ENCODE measurements around the gene TUG1.
A peak's percentile ranks its signal among the peaks of the same experiment; 100 is the strongest.

TUG1 gene
- total RNA-seq, result 139 reads per million, percentile 88 among the genes with 10 or more reads in this experiment

DNA sequence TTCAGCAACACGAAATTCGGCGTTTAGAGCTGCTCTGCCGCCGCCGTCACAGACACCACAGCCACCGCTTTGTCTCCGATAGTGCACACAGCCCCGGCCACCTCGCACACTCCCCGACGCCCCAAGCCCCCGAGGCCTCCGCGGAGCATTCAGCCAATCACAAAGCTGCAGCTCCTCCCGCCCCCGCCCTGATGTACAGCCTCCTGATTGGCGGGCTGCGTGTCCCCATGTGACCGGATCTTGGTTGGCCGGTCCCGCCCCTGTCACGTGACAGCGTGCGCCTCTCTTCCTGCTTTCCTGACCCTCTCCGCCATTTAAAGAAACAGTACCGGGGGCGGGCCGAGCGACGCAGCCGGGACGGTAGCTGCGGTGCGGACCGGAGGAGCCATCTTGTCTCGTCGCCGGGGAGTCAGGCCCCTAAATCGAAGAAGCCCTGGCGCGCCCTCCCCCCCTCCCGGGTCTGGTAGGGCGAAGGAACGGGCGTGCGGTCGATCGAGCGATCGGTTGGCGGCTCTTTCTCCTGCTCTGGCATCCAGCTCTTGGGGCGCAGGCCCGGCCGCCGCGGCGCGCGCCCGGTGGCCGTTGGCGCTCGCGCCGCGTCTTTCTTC is at the start of gene TUG1:
Gene TUG1 (plus strand): TSS at position 342 of the 608 bp plus-strand sequence.
- DNase-seq, result peak; percentile 96

DNA sequence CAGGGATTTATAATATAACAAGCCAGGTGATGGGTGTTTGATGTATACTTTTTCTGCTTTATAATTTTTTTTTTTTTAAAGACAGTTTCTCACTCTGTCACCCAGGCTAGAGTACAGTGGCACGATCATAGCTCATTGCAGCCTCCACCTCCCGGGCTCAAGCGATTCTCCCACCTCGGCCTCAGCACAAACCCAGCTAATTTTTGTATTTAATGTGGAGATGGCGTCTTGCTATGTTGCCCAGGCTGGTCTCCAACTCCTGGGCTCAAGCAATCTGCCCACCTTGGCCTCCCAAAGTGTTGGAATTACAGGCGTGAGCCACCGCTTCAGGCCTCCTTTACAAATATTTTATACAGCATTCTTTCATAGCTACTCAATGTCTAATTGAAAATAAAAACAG is 49.1 kb upstream of the TUG1 start:
- DNase-seq, result no peak

DNA sequence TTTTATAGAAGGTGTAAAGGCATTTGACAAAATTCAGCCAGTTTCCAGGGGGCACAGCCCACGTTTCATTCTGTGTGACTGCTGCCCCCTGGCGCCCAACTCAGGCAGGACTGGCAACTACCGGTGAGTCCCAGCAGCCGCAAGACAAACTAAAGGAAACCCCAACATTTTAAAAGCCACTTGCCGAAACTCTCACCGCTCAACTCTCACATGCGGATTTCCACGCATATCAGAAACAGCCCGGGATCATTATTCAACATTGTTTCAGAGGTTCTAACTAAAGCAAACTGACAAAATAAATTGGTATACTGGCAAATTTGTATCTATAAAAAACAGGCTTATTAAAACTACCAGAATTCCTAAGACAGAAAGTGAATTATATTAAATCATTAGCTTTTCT is 48.7 kb upstream of the TUG1 start:
- peak; percentile 80 for DNase-seq

DNA sequence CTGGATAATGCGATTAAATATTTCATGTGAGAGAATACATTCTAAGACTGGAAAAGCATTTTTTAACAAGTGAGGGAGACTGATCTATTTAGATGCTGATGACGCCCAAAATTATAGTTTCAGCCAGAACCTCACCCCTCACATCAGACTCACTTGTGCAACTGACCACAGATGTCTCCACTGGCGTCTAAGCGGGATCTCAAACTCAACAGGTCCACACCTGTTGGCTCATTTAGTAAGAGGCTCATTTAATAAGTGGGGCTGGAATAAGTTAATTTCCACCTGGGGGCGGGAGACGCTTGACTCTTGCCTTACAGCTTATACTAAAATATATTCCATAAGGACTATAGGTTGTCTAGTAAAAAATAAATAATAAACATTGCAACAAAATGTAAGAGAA is 48.0 kb upstream of the TUG1 start:
- no peak for DNase-seq

DNA sequence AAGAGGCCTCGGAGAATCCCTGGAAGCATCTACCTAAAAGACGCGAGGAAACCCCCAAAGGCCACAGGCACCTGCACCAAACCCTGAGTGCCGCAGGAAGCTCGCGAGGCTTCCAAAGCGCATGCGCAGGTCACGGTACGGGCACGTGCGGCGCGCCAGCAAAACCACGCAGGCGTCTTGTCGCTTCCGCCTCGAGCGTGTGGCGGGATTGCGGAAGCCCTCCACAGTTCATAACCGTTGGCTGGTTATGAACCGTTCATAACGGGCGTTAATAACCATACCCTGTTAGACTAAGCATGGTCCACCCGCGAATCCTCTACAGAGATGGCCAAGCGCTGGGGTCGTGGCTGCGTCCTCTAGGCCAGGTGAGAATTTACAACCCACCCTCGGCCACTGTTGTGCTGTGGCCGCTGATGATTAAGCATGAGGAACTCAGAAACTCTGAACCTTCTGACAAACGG is 46.9 kb upstream of the TUG1 start:
- DNase-seq, result peak; percentile 61

DNA sequence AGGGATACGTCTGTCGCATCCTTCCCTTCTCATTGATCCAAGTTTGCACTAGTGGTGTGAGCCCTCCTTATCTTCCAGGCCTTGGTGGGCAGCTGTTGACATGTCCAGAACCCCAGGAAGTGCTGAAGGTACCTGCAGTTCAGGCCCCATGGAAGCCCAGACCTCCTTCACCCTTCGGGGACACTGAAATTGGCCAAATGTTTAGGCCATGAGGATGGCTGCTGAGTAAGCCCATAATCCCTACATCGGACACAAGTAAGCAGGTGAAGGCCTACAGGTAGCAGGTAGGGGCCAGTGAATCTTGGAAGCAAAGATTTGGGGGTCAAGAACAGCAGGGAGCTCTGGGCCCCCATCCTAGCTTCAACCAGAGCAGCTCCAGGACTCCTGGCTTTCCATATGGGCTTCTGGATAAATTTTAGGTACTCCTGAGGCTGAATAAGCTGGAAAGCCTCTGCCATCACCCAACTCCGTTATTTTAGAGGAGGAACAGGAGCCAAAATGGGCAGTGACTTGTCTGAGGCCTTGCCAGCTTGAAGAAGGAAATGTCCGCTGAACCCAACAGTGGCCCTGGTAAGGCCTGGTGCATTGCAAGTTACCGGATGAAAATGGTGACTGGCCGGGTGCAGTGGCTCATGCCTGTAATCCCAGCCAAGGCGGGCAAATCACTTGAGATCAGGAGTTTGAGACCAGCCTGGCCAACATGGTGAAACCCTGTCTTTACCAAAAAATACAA is 45.7 kb upstream of the TUG1 start:
- no peak for DNase-seq

DNA sequence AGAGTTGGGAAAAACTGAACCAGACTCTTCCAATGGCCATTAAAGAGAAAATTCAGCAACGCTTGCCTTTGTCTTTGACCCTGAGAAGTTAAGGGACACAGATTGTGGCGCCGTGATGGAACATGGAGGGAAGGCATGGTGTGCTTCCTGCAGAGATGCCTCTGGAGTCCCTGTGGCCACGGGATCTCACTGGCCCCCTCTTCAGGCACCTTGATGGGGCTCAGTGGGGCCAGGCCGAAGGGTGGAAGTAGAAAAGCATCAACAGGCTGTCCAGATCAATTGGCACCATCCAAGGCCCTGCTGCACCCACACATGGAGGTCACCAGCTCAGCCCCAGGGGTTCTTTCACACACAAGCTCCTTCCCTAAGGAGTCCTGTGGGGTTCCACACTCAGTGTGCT is 43.4 kb upstream of the TUG1 start:
- DNase-seq, result no peak

DNA sequence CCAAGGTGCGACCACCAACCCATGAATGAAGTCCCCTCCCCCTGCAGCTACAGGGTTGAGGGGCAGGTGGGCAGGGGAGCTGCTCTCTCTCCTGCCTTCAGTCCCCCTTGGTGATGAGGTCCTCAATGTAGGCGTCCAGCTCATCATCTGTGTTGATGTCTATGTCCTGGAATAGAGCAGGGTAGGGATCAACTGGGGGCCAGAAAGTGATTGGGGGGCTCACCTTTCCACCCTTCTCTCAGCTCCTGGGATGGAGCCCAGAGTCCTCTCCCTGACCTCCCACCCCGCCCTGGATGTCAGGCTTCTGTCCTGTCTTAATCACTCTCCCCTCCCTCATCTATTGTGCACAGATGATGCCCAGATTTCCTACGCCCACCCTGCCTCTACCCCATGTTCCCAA is 42.4 kb upstream of the TUG1 start:
- no peak for DNase-seq

DNA sequence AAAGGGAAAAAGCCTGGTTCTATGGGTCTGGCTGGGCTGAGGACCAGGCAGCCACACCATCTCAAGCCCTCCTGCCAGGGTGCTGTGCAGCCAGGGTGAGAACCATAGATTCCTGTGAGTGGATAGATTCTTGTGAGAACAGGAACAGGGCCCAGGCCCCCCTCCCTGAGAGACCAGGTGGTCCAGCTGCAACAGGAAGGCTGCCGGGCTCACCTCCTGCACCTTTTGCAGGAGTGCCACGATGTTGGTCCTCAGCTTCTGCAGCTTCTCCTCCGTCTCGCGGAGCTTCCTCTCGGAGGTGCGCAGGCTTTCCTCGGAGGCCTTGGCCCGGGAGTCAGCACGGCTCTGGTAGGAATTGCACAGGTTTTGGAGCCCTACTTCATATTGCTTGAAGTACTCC is 41.3 kb upstream of the TUG1 start:
- no peak for DNase-seq

DNA sequence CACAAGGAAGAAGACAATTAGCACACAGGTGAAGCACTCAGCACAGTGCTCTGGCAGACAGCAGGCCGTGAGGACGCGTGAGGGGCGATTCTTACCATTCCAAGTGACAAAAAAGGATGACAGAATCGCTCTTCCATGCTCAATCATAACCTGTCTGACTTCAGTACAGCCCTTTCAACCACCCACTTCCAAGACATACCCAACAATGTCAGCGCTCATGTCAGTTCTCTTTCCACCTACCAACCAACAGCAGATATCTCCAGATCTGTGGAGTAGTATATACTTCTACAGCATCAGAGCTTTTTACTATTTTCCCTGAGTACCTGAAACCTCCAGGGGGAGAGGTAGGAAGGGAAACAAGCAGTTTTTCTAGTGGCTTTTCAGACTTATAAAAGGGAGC is 40.7 kb upstream of the TUG1 start:
- no peak for DNase-seq

DNA sequence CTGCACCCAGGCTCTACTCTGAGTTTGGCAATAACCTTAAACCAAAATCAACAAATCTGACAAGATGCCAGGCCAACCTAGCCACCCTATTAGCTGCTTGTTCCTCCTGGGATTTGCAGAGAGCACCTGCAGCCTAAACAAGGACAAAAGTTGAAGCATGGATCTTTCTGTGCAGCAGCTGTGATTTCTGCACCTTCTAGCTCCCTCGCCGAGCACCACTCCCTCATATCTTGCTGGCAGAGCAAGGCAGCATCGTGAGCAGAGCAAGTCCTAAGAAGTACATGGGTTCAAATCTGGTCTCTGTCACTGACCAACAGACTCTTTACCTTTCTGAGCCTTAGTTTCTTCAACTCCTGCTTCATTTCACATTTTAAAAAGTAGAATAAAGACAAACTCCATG is 38.8 kb upstream of the TUG1 start:
- no peak for DNase-seq

DNA sequence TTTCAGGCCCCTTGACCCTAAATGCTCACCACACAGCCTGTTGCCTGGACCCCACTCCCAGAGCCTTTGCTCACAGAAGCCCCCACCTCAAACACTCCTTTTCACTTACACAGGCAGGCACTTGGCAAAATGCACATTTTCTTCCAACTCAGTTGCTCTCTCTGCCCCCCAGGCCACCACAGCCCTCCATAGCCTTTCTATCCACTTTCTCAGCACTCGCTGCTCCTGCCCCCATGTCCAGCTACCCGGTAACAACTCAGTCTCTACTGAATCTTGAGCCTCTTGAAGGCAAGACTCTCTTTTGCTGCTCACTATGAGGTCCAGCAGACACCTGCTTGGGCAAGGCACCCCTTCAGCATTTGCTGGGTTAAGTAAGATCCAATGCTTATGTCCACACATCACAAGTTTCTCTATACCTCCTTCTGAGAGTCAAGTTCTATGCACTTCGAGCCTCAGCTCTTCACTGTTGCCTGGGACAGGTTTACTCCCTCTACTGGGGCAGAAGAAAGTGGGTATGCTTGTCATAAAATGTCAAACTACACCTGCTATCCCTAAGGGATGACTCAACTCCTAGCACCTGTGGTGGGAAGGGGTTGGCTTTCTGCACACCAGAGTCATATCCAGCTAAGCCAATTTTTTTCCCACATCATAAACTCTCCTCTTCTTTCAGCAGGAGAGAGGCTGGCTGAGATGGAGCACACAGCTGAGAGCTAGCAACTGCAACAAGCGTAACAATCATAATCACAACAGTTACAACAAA is 37.3 kb upstream of the TUG1 start:
- no peak for DNase-seq

DNA sequence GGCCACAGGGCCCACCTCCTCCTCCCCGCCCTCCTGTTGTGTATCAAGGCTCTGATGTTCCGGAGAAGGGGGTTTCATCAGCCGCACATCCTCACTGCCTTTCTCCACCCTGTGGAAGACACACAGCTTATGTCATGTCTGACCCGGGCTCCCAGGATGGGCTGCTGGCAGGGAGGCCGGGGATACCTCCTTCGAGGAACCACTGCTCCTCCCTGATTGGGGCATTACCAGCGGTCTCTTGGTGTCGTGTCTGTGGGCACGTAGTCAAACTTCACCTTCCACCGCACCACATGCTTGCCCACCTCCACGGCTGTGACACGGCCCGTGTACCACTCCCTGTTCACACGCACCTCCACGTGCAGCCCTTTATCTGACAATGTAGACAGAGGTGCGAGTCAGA is 36.4 kb upstream of the TUG1 start:
- no peak for DNase-seq

DNA sequence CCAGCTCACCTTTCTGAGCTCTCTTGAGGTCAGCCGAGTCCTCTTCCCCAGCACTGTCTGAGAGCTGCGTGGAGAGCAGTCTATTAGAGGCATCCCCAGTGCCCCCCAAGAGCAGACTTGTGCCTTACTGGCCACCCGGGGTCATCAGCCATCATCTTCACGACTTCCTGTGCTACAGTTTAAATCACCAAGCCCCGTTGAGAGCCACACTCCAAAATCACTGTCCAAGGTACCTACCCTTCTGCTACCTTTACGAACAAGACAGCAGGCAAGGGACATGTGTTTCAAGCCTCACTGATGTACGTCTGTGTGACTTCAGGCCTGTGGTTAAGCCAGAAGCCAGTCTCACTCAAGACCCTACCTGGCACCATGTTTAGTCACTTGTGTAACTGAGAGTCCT is 35.6 kb upstream of the TUG1 start:
- DNase-seq, result no peak

DNA sequence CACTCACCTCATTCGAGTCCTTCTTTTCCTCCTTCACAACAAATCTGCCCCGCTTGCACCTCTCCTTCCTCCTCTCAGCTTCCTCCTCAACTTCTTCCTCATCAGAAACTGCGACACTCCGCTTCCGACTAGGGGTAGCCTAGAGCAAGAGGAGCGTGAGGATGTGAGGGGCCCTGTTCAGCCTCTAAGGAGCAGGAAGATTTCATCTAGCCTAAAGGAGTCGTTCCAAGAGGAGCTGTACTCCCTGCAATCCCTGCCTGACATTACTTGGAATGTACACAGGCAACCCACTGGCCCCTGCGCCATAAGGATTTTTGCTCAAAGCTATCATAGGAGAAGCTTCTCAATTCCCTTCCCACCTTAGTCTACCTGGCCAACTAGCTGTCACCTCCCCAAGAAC is 35.0 kb upstream of the TUG1 start:
- DNase-seq, result no peak

DNA sequence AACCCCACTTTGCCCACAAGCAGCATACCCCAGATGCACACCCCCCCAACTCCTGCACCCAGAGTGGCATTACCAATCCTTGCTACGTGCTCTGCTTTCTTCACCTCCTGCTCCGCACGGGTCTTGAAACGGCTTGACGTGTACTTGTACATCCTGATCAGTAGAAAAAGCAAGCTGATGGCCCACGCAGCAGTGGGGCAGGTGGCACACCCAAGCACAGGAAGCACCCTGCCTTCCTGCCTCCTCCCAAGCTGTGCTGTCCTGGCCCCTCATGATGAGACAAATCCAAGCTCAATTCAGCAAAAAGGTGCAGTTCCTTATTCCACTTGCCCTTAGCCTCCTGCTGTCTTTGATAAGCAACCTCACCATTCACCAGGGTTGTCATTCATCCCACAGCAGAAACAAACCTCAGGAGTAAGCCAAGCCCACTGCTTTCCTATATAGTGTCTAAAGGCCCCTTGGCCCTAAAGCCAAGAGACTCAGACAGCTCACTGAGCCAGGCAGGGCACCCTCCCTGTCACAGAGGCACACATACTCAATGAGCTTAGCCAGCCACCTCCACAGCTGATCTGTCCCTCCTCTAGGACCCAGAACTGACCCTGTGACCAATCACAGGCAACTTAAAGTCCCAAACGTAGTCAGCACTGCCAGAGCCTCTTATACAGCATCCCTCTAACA is 28.2 kb upstream of the TUG1 start:
- DNase-seq, result peak; percentile 20

DNA sequence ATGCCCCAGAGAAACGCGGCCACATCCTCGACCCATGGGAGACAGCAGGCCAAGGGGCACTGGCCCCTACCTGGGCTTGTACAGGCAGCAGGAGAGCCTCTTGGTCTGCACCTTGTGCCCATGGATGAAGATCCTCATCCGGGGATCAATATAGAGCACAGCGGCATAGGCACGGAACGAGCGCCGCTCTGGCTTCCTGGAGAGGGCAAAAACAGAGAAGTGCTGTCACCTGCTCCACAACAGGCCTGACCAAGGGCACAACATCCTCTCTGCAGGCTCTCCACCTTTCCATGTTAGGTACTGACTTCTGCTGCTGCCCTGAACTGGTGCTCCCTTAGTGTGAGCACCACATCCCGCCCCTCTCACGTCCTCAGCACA is 27.7 kb upstream of the TUG1 start:
- no peak for DNase-seq

DNA sequence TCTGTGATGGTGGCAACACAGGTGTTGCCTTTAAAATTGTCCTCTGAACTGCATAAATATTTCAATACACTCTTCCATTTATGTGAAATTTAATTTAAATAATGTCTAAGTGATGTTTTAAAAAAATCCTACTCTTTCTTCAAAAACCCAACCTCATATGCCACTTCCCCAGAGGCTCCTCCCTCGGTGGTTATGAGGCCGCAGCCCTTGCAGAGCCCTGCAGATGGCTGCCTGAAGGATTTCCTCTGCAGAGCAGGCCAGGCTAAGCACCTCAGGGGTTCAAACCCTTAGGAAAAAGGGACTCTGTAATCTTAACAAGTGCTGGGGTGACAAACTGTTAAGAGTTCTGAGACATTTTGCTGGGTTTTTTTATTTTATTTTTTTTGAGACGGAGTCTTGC is 25.7 kb upstream of the TUG1 start:
- peak; percentile 51 for DNase-seq

DNA sequence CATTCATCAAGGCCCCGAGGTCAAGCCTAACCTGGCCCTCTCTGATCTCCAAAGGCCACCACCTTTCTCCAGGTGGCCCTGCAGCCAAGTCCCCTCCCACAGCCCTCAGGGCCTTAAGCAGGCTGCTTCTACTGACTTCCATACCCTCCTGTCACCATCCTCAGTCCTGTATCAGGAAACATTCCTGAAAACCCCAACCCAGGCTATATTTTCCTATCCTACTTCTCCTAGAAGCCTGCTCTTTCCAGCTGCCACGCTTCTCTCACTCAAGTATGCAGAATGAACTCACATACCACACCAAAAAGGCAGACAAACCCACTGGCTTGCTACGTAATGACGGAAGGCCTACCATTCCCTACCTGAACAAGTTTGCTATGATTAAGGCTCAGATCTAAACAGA is 24.1 kb upstream of the TUG1 start:
- DNase-seq, result no peak

DNA sequence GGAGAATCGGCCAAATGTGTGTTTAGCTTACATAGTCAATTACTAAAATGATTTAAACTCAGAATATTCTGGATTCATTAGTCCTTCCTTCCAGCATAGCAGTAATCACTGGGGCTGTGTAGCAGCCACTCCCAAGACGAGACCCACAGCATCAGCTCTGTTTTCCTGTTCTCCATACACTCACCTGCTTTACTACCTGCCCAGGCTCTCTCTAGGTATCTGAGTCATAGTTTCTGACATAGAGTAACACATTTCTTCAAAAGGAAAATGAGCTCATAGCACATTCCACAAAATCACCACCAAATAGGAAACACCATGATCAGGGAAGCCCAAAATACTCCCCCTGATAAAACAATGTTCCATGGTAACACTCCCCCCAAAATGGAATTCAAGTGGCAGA is 23.4 kb upstream of the TUG1 start:
- DNase-seq, result no peak

DNA sequence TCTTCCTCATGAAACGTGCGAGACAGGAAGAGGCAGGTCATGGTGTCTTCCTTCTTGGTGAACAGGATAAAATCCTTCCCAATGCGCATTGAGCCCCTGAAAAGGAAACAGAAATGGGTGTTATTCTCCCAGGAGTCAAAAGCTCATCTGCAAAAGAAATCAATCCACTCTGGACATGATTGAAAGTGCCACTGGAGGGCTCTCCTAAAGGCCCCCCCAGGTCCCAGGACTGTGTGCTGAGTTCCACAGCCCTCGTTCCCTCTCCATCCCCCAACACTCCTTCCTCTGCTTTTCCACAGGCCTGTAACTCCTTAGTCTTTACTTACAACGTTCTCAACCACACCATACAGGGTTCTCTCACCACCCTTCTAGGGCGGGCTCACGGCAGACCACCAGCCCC is 22.7 kb upstream of the TUG1 start:
- DNase-seq, result no peak

DNA sequence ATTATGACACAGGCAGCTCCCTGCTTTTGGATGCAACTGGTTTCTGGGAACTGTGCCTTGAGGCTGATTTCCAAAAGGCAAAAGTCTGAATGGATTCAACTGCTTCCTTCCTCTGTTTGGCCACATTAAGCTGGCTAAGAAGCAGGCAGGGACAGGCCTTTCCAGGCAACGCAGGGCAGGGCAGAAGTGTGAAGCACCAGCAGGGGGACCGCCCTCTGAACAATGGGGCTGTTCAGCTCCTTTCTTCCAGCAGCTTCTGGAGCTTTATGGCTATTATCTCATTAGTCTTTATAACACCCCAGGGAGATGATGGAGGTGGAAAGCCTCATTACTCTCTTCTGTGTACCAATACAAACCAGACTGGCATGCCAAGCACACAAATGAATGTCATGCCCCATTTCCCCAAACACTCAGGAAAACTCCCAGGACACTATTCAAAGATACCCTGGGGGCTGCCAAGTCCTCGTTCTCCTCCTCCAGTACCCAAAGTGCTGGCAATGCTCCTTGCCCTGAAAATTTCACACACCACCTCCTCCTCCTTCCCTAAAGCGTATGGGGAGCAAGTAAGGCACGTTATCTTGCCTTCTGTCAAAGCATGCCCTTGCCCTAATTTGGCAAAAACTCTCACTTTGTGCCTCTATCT is 21.8 kb upstream of the TUG1 start:
- DNase-seq, result no peak

All from effector CD4-positive, alpha-beta T cell (primary cell).